RCC 7860 (cell line): ENCODE data around the gene TADA2B.

Experiments
- DNase-seq: peaks from one replicate; pipeline ENCODE4 v3.0.0-alpha.2; 2015; ENCODE audit warnings: low spot score
- FAIRE-seq: peaks from 2 replicates; lab custom pipeline; 2012; peaks lifted over from hg19 to GRCh38; lab: Jason Lieb, UNC

TADA2B gene

GRCh38 chr4:7054106-7054880 lies 11.1 kb downstream of the TADA2B start:
- DNase-seq (no peak), FAIRE-seq (no peak)

GRCh38 chr4:7055111-7055989 lies 12.2 kb downstream of the TADA2B start:
- FAIRE-seq, result no peak

GRCh38 chr4:7055990-7056325 lies 12.8 kb downstream of the TADA2B start:
- DNase-seq, result no peak
- no peak for FAIRE-seq

More at GRCh38 chr4:7055111-7055989, 12.2 kb downstream of the TADA2B start:
- no peak for DNase-seq

- no peak for DNase-seq
- FAIRE-seq, result no peak
Observed at GRCh38 chr4:7058792-7059191, 15.6 kb downstream of the TADA2B start.

- FAIRE-seq (no peak), DNase-seq (no peak)
Observed at GRCh38 chr4:7059662-7060061, 16.5 kb downstream of the TADA2B start.

GRCh38 chr4:7060346-7061150 lies 17.4 kb downstream of the TADA2B start:
- no peak for FAIRE-seq

GRCh38 chr4:7061815-7062214 lies 18.6 kb downstream of the TADA2B start:
- no peak for FAIRE-seq

More at GRCh38 chr4:7060346-7061150, 17.4 kb downstream of the TADA2B start:
- DNase-seq, result no peak

GRCh38 chr4:7062816-7063215 lies 19.6 kb downstream of the TADA2B start:
- FAIRE-seq (no peak), DNase-seq (no peak)

More at GRCh38 chr4:7061815-7062214, 18.6 kb downstream of the TADA2B start:
- no peak for DNase-seq

- FAIRE-seq (no peak), DNase-seq (no peak)
Observed at GRCh38 chr4:7063362-7063761, 20.2 kb downstream of the TADA2B start.

GRCh38 chr4:7066006-7066405 lies 22.8 kb downstream of the TADA2B start:
- no peak for DNase-seq
- no peak for FAIRE-seq

GRCh38 chr4:7066493-7066892 lies 23.3 kb downstream of the TADA2B start:
- DNase-seq, result no peak
- FAIRE-seq, result no peak

- FAIRE-seq (no peak), DNase-seq (no peak)
Observed at GRCh38 chr4:7067126-7067451, 23.9 kb downstream of the TADA2B start.

GRCh38 chr4:7067452-7068278 lies 24.5 kb downstream of the TADA2B start, which contains the start of gene GRPEL1:
TSS of gene GRPEL1 (minus strand) at chr4:7068064. CDS start at chr4:7068032, 32 bp downstream.
- FAIRE-seq, result peak; percentile 91
- DNase-seq, result peak; percentile 99

- FAIRE-seq (no peak), DNase-seq (no peak)
Observed at GRCh38 chr4:7068279-7068842, 25.2 kb downstream of the TADA2B start.

- FAIRE-seq, result no peak
- DNase-seq, result no peak
Observed at GRCh38 chr4:7068883-7069282, 25.7 kb downstream of the TADA2B start.

GRCh38 chr4:7070729-7071511 lies 27.7 kb downstream of the TADA2B start:
- DNase-seq, result peak; percentile 68
- FAIRE-seq, result peak; percentile 35

- DNase-seq (no peak), FAIRE-seq (no peak)
Observed at GRCh38 chr4:7073059-7073458, 29.9 kb downstream of the TADA2B start.

GRCh38 chr4:7073526-7074390 lies 30.6 kb downstream of the TADA2B start:
- DNase-seq (peak; percentile 50), FAIRE-seq (no peak)
